Measurements from ENCODE around the gene PREX1.

The PREX1 gene

GRCh38 chr20:48858075-48858790 is 30.4 kb upstream of the PREX1 start:
- no peak overlapping the region for H3K27ac ChIP-seq

DNA sequence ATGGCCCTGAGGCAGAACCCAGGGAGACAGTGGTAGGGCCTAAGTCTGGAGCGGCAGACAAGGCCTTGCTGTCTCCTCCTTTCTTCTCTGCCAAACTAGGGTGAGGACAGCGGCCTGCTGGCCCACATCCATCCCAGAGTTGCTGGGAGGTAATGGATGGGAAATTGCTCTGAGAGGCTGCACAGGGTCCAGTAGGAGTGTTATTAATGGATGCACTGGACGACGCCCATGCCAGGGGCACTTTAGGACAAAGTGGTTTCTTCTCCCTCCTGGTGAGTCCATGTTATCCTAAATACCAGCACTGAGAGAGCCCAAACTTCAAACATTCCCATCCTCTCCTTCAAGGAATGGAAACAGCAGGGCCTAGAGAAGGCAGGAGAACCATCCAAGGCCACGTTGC is 28.3 kb upstream of the PREX1 start:
- H3K27ac ChIP-seq = no peak overlapping the region
- H3K27me3 ChIP-seq = no peaks in the 10 kb centered on the region
- H3K9me3 ChIP-seq = no peaks in the 10 kb centered on the region
- no peaks in the 10 kb centered on the region for H3K36me3 ChIP-seq
- no peak overlapping the region for H3K4me2 ChIP-seq
- H3K4me1 ChIP-seq = peaks cover 23% of the 10 kb centered on the region
- TF ChIP-seq Cebpa-rat (IDR thresholded peaks at IDR 0.05) = no peak
- H4K20me1 ChIP-seq = no peaks in the 10 kb centered on the region
- H3K4me3 ChIP-seq = no peak overlapping the region
- no peak overlapping the region for H3K9ac ChIP-seq

More at GRCh38 chr20:48858075-48858790, 30.4 kb upstream of the PREX1 start:
- no peak for TF ChIP-seq Cebpa-rat (IDR thresholded peaks at IDR 0.05)
- Histone ChIP-seq H3K36me3 (no peaks in the 10 kb centered on the region), H3K4me1 (peaks cover 36% of the 10 kb centered on the region), H3K4me3 (no peak overlapping the region), H3K9ac (no peak overlapping the region), H3K27me3 (no peaks in the 10 kb centered on the region), H3K9me3 (no peaks in the 10 kb centered on the region), H4K20me1 (no peaks in the 10 kb centered on the region), H3K4me2 (no peak overlapping the region)

- Histone ChIP-seq H3K9me3 (no peaks in the 10 kb centered on the region), H3K4me3 (no peak overlapping the region), H3K27ac (no peak overlapping the region), H3K36me3 (no peaks in the 10 kb centered on the region), H3K9ac (no peak overlapping the region), H3K4me2 (no peak overlapping the region), H3K27me3 (no peaks in the 10 kb centered on the region), H3K4me1 (peaks cover 12% of the 10 kb centered on the region), H4K20me1 (no peaks in the 10 kb centered on the region)
- no peak for TF ChIP-seq Cebpa-rat (IDR thresholded peaks at IDR 0.05)
Measured at GRCh38 chr20:48855046-48855445, 27.2 kb upstream of the PREX1 start.

GRCh38 chr20:48852609-48853008 is 24.8 kb upstream of the PREX1 start:
- no peaks in the 10 kb centered on the region for H3K9me3 ChIP-seq

DNA sequence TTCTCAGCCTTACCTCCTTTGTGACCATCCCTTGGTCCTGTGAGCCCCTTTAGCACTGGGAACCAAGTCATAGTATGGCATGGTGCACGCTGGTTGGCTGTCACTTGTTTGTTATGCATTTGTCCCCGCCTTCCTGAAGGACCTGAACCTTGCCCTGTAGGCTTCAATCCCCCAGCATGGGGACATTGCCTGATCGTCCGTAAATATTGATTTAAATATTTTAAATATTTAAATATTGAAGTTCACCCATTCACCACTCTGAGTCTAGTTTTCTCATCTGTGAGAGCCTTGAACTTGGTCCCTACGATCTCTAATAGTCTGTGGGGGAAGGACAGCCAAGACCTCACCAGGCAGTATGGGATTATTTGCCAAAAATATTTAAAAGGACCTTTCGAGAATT is 23.8 kb upstream of the PREX1 start:
- Histone ChIP-seq H3K9me3 (no peaks in the 10 kb centered on the region), H3K4me3 (no peak overlapping the region), H3K27ac (no peak overlapping the region), H3K4me1 (peaks cover 7% of the 10 kb centered on the region), H3K36me3 (no peaks in the 10 kb centered on the region), H3K9ac (no peak overlapping the region), H3K4me2 (no peak overlapping the region), H3K27me3 (no peaks in the 10 kb centered on the region), H4K20me1 (no peaks in the 10 kb centered on the region)
- no peak for TF ChIP-seq Cebpa-rat (IDR thresholded peaks at IDR 0.05)

More at GRCh38 chr20:48852609-48853008, 24.8 kb upstream of the PREX1 start:
- no peaks in the 10 kb centered on the region for H3K27me3 ChIP-seq
- no peaks in the 10 kb centered on the region for H4K20me1 ChIP-seq
- no peak overlapping the region for H3K27ac ChIP-seq
- no peak overlapping the region for H3K4me2 ChIP-seq
- H3K4me1 ChIP-seq = no peaks in the 10 kb centered on the region
- H3K4me3 ChIP-seq = no peak overlapping the region
- H3K9ac ChIP-seq = no peak overlapping the region
- no peaks in the 10 kb centered on the region for H3K36me3 ChIP-seq
- no peak for TF ChIP-seq Cebpa-rat (IDR thresholded peaks at IDR 0.05)

GRCh38 chr20:48850977-48851299 is 23.1 kb upstream of the PREX1 start:
- Histone ChIP-seq H3K27ac (no peak overlapping the region), H3K4me1 (peaks cover 12% of the 10 kb centered on the region), H3K9ac (no peak overlapping the region), H4K20me1 (no peaks in the 10 kb centered on the region), H3K4me2 (no peak overlapping the region), H3K4me3 (no peak overlapping the region), H3K9me3 (no peaks in the 10 kb centered on the region), H3K36me3 (no peaks in the 10 kb centered on the region), H3K27me3 (no peaks in the 10 kb centered on the region)
- no peak for TF ChIP-seq Cebpa-rat (IDR thresholded peaks at IDR 0.05)

GRCh38 chr20:48850257-48850976 is 22.6 kb upstream of the PREX1 start:
- H3K4me2 ChIP-seq = no peak overlapping the region
- H4K20me1 ChIP-seq = no peaks in the 10 kb centered on the region
- H3K4me3 ChIP-seq = no peak overlapping the region
- H3K9me3 ChIP-seq = no peaks in the 10 kb centered on the region
- no peaks in the 10 kb centered on the region for H3K27me3 ChIP-seq
- H3K4me1 ChIP-seq = peaks cover 12% of the 10 kb centered on the region
- H3K36me3 ChIP-seq = no peaks in the 10 kb centered on the region
- no peak overlapping the region for H3K9ac ChIP-seq
- TF ChIP-seq Cebpa-rat (IDR thresholded peaks at IDR 0.05) = no peak
- H3K27ac ChIP-seq = no peak overlapping the region

DNA sequence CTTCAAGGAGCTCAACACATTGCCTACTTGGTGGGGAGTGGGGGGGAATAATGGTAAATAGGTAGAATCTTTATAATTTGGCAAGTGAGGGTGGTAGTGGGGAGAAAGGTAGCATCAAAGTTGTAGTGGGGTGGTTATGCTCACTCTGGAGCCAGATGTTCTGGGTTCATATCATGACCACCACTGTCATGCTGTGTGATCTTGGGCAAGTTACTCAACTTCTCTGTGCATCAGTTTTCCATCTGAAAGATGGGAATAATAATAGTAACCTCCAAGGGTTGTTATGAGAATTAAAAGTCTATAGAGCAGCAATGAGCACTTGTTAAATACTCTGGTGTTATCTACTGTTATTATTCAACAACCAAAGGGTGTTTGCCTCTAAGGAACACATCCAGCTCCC is 22.0 kb upstream of the PREX1 start:
- Histone ChIP-seq H3K27ac (no peak overlapping the region), H3K9ac (no peak overlapping the region), H3K9me3 (no peaks in the 10 kb centered on the region), H3K4me2 (no peak overlapping the region), H3K36me3 (no peaks in the 10 kb centered on the region), H3K4me1 (peaks cover 12% of the 10 kb centered on the region), H3K27me3 (no peaks in the 10 kb centered on the region), H3K4me3 (no peak overlapping the region), H4K20me1 (no peaks in the 10 kb centered on the region)
- no peak for TF ChIP-seq Cebpa-rat (IDR thresholded peaks at IDR 0.05)

- no peak overlapping the region for H3K27ac ChIP-seq
- H3K4me1 ChIP-seq = peaks cover 12% of the 10 kb centered on the region
- no peak overlapping the region for H3K4me3 ChIP-seq
- H3K9ac ChIP-seq = no peak overlapping the region
- no peak for TF ChIP-seq Cebpa-rat (IDR thresholded peaks at IDR 0.05)
- no peak overlapping the region for H3K4me2 ChIP-seq
- H3K36me3 ChIP-seq = no peaks in the 10 kb centered on the region
- H3K27me3 ChIP-seq = no peaks in the 10 kb centered on the region
- no peaks in the 10 kb centered on the region for H4K20me1 ChIP-seq
- H3K9me3 ChIP-seq = no peaks in the 10 kb centered on the region
Measured at GRCh38 chr20:48849299-48849698, 21.5 kb upstream of the PREX1 start.

DNA sequence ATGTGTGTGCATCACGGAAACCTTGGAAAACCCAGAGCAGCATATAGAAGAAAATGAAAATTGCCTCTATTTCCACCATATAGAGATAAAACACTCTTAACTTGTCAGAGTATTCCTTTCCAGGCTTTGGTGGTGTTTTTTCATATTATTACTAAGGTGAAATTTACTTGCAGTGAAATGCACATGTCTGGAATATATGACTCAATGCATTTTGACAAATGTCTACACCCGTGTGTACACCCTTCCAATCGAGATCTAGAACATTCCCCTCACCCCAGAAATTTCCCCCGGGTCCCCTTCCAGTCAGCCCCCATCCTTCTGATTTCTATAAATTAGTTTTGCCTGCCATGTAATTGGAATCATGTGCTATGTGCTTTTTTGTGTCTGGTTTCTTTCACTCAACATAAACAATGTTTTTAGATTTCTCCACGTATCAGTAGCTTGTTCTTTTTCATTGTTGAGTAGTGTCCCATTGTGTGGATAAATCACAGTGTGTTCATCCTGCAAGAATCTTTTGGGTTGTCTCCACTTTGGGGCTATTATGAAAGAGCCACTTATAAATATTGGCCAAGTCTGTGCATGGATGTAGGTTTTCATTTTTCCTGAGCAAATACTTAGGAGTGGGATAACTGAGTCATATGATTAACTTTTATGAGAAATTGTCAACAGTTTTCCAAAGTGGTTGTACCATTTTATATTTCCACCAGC is 19.9 kb upstream of the PREX1 start:
- Histone ChIP-seq H3K27ac (no peak overlapping the region), H4K20me1 (no peaks in the 10 kb centered on the region), H3K9ac (no peak overlapping the region), H3K27me3 (no peaks in the 10 kb centered on the region), H3K9me3 (no peaks in the 10 kb centered on the region), H3K4me1 (peaks cover 12% of the 10 kb centered on the region), H3K36me3 (no peaks in the 10 kb centered on the region), H3K4me3 (no peak overlapping the region), H3K4me2 (no peak overlapping the region; the same call in 1 of the 2 replicates)
- TF ChIP-seq Cebpa-rat (IDR thresholded peaks at IDR 0.05) = no peak
